Astrocyte of the spinal cord (primary cell): ENCODE results near the gene ACTN2.
A peak's percentile ranks its signal among the peaks of the same experiment; 100 is the strongest.

Experiments
- DNase-seq: peaks from one replicate; pipeline ENCODE4 v3.0.0; 2011; ENCODE audit warnings: low read depth, low spot score
- H3K4me3 ChIP-seq: 2 replicates; pipeline ENCODE4 v1.5.1; 2011; ENCODE audit warnings: low read depth, mild to moderate bottlenecking, low read length, moderate library complexity
- in situ Hi-C: cut with HindIII; loops from 2 replicates; pipeline ENCODE4 v1.10.0; 2017; ENCODE audit warnings: low sequenced_read_pairs
- TF ChIP-seq, protein P1 (sequence below): IDR thresholded peaks from 2 replicates; pipeline ENCODE4 v1.5.1; 2012; ENCODE audit warnings: low read depth, mild to moderate bottlenecking, low read length, inconsistent platforms

ACTN2 gene

DNA sequence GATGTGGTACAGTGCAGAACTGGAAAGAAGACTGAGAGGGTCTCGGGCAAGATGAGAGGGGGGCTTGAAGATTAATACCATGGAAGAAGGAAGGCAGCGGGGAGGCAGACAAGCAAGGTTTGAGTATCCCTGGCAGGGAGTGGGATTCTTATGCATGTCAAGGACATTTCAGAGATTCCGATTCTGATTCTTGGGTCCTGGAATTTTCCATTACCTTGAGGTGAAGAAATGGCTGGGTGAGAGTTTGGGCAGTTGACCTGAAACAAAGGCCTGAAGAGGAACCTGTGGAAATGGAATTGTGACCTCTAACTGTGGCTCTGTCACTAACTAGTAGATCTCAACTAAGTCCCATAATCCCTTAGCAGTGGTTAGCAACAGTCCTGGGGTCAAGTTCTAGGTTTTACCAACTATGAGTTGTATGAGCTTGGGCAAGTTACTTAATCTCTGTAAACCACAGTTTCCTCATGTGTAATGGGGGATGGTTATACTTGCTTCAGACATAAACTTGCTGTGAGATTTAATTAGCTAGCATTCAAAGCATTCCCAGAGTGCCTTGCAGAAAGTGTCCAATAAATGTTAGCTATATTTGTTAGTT lies 8.6 kb upstream of the ACTN2 start:
- DNase-seq, result no peak
- TF ChIP-seq, protein P1, sequence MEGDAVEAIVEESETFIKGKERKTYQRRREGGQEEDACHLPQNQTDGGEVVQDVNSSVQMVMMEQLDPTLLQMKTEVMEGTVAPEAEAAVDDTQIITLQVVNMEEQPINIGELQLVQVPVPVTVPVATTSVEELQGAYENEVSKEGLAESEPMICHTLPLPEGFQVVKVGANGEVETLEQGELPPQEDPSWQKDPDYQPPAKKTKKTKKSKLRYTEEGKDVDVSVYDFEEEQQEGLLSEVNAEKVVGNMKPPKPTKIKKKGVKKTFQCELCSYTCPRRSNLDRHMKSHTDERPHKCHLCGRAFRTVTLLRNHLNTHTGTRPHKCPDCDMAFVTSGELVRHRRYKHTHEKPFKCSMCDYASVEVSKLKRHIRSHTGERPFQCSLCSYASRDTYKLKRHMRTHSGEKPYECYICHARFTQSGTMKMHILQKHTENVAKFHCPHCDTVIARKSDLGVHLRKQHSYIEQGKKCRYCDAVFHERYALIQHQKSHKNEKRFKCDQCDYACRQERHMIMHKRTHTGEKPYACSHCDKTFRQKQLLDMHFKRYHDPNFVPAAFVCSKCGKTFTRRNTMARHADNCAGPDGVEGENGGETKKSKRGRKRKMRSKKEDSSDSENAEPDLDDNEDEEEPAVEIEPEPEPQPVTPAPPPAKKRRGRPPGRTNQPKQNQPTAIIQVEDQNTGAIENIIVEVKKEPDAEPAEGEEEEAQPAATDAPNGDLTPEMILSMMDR, result no peak
- H3K4me3 ChIP-seq, result no peak overlapping the region
- in situ Hi-C loops, result no loop called here

DNA sequence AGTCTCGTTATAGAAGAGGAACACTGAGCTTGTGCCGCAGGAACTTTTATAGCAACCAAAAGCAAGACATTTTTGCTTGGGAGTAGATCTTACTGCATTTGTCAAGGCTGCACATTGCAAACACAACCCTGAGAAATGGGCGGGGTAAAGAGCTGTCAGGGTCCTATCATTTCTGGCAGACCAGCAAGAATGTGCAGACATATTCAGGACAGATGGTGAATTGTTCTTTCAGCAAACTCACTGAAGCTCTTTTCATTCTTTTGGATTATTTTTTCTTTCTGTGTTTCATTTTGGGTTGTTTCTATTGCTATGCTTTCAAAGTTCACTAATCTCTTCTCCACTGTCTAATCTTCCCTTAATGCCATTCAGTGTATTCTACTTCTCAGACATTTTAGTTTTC lies 5.1 kb upstream of the ACTN2 start:
- no peak overlapping the region for H3K4me3 ChIP-seq
- DNase-seq, result no peak
- in situ Hi-C loops, result no loop called here
- TF ChIP-seq, protein P1, result no peak

DNA sequence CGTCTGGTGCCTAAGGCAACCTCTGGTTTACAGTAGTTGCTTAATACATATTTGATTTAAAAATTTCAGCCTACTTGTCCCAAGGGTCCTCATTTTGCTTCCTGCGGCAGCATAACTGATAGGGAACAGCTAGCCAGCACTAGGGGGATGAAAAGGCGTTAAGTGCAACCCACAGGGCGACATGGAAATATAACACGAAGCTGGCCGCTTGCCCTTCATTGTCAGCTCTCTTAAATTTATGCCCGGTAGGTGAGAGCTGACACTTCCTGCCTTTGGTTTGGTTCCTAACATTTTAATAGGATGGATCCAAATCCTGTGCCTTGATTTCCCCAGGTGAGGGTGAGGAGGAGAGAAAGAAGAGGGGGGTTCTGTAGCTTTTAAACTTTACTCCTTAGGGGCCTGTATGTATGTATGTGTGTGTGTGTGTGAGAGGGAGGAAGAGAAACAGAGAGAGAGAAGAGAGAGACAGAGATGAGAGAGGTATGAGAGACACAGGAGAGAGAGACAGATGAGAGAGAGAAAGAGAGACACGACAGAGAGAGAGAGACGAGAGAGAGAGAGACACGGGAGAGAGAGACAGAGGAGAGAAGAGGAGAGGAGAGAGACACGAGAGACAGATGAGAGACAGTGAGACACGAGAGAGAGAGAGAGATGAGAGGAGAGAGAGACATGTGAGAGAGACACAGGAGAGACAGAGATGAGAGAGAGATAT lies 938 bp upstream of the ACTN2 start:
- in situ Hi-C loops, result no loop called here

DNA sequence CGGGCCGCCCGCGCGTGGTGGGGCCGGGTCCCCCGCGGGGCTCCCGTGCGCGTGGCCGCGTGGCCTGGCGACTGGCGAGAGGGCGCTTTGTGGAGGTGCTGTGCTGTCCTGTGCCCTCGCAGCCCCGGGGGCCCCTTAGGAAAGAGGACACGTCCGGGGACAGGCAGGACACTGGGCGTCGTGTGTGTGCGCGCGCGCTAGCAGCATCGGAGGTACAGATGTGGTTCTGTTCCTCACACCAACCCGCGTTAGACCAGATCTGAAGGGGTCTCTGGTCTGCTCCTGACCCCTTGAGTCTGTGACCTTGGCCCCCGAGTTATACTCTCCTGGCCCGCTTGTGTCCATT lies 489 bp downstream of the ACTN2 start:
- peak overlapping the region; percentile 33 for H3K4me3 ChIP-seq
- TF ChIP-seq, protein P1, result no peak
- DNase-seq, result no peak
- in situ Hi-C loops, result no loop called here

More for the DNA sequence above, 938 bp upstream of the ACTN2 start:
- no peak overlapping the region for H3K4me3 ChIP-seq
- no peak for DNase-seq
- TF ChIP-seq, protein P1, result no peak

DNA sequence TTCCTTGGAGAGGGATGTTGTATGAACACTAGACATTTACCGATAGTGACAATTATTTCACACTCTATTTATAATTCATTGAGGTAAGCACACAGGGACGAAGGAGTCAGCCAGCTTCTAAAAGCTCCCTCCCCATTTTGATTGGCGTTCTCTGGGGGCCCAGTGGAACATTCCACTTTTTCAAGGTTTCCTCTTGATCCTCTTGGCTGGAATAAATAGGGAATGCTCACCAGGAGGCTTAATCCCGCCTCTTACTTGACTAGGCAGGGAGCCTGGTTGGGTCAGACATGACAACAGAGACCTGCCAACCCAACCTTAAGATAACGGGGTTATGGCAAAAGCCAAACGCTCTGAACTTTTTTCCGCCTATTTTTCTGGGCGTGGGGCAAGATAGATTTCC lies 974 bp downstream of the ACTN2 start:
- no peak for DNase-seq
- no peak overlapping the region for H3K4me3 ChIP-seq
- in situ Hi-C loops, result no loop called here
- TF ChIP-seq, protein P1, result no peak

DNA sequence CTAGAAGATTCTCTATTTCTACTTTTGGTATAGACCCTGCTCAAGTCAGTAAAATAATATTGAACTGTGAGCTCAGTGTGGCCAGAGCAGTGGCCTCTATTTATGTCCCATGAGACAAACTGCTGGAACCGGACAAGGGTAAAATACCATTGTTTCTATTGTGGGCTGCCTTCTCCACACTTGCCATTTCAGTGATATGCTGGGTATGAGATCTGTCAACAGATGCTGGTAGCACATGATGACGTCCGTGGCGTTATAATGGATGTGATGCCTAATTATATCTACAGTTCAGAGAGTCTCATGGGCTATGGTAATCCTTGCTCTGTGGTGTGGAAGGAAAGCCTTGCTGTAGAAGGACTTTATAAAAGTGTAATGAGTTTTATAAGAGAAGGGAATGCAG lies 2.4 kb downstream of the ACTN2 start:
- H3K4me3 ChIP-seq, result no peak overlapping the region
- TF ChIP-seq, protein P1, result no peak
- in situ Hi-C loops, result no loop called here
- DNase-seq, result no peak
